H9 (cell line): Measurements from ENCODE around the gene LIMS4. TPM values are rescaled to one million over a fixed set of nuclear protein-coding genes. Genes with fewer than 3 reads are reported as not detected.
"Not testable (repeated sequence)": the region's sequence is repeated elsewhere in the genome, so short reads cannot be mapped to it uniquely, and the experiment has no call there.

Source experiments
- DNase-seq: peaks from one replicate; pipeline ENCODE4 v3.0.0-alpha.2; 2017
- H2AFZ ChIP-seq: one replicate; pipeline ENCODE4 v1.6.1; 2013; ENCODE audit warnings: mild to moderate bottlenecking, low read length, control low read depth, moderate library complexity
- H2AK5ac ChIP-seq: 2 replicates; pipeline ENCODE4 v1.6.1; 2013; ENCODE audit warnings: low read length, control low read depth, mixed read lengths; ENCODE audit not compliant: insufficient read length
- H2BK120ac ChIP-seq: one replicate; pipeline ENCODE4 v1.6.1; 2013; ENCODE audit warnings: low read depth, mild to moderate bottlenecking, low read length, control low read depth, inconsistent platforms; ENCODE audit not compliant: poor library complexity, severe bottlenecking
- H2BK12ac ChIP-seq: 2 replicates; pipeline ENCODE4 v1.6.1; 2013; ENCODE audit warnings: low read length, control low read depth, mixed read lengths, low read depth; ENCODE audit not compliant: insufficient read length
- H2BK15ac ChIP-seq: 2 replicates; pipeline ENCODE4 v1.6.1; 2013; ENCODE audit warnings: low read depth, low read length, control low read depth
- H2BK20ac ChIP-seq: one replicate; pipeline ENCODE4 v1.6.1; 2013; ENCODE audit warnings: low read depth, mild to moderate bottlenecking, low read length, control low read depth, inconsistent platforms; ENCODE audit not compliant: poor library complexity, severe bottlenecking
- H2BK5ac ChIP-seq: 2 replicates; pipeline ENCODE4 v1.6.1; 2013; ENCODE audit warnings: low read length, control low read depth, mixed read lengths; ENCODE audit not compliant: insufficient read length
- H3K14ac ChIP-seq: 2 replicates; pipeline ENCODE4 v1.6.1; 2013; ENCODE audit warnings: low read length, control low read depth; ENCODE audit not compliant: insufficient read depth
- H3K18ac ChIP-seq: 2 replicates; pipeline ENCODE4 v1.6.1; 2013; ENCODE audit warnings: low read depth, mild to moderate bottlenecking, mixed read lengths, low read length, control low read depth; ENCODE audit not compliant: insufficient read length
- H3K23ac ChIP-seq: 2 replicates; pipeline ENCODE4 v1.6.1; 2013; ENCODE audit warnings: low read length, control low read depth, mixed read lengths, low read depth; ENCODE audit not compliant: insufficient read length
- H3K23me2 ChIP-seq: 2 replicates; pipeline ENCODE4 v1.6.1; 2013; ENCODE audit warnings: low read depth, mild to moderate bottlenecking, mixed read lengths, low read length, control low read depth; ENCODE audit not compliant: insufficient read length, poor library complexity, severe bottlenecking
- H3K27ac ChIP-seq: 2 replicates; pipeline ENCODE4 v1.5.1; 2013; ENCODE audit warnings: low read length, control low read depth, mixed read lengths, low read depth; ENCODE audit not compliant: insufficient read length
- H3K27me3 ChIP-seq: 2 replicates; pipeline ENCODE4 v1.6.1; 2013; ENCODE audit warnings: low read length, control low read depth, inconsistent platforms; ENCODE audit not compliant: insufficient read depth
- H3K4ac ChIP-seq: 2 replicates; pipeline ENCODE4 v1.6.1; 2013; ENCODE audit warnings: low read depth, mild to moderate bottlenecking, control low read depth, inconsistent platforms, low read length, moderate library complexity
- H3K4me1 ChIP-seq: 2 replicates; pipeline ENCODE4 v1.6.1; 2013; ENCODE audit warnings: low read length, control low read depth, inconsistent platforms; ENCODE audit not compliant: insufficient read depth
- H3K4me2 ChIP-seq: 2 replicates; pipeline ENCODE4 v1.6.1; 2013; ENCODE audit warnings: low read length, control low read depth, mixed read lengths; ENCODE audit not compliant: insufficient read length, insufficient read depth
- H3K56ac ChIP-seq: 2 replicates; pipeline ENCODE4 v1.6.1; 2013; ENCODE audit warnings: low read depth, mild to moderate bottlenecking, mixed read lengths, low read length, control low read depth; ENCODE audit not compliant: insufficient read length
- H3K79me1 ChIP-seq: 2 replicates; pipeline ENCODE4 v1.6.1; 2013; ENCODE audit warnings: low read depth, mild to moderate bottlenecking, moderate library complexity, low read length, control low read depth, inconsistent platforms; ENCODE audit not compliant: insufficient read depth, poor library complexity, severe bottlenecking
- H3K79me2 ChIP-seq: 2 replicates; pipeline ENCODE4 v1.6.1; 2013; ENCODE audit warnings: low read length, control low read depth, inconsistent platforms; ENCODE audit not compliant: insufficient read depth
- H3K9ac ChIP-seq: 2 replicates; pipeline ENCODE4 v1.6.1; 2013; ENCODE audit warnings: low read length, control low read depth, mixed read lengths; ENCODE audit not compliant: insufficient read length; ENCODE audit errors: extremely low read depth
- H3K9me3 ChIP-seq: one replicate; pipeline ENCODE4 v1.6.1; 2013; ENCODE audit warnings: low read depth, low read length, inconsistent platforms; ENCODE audit not compliant: control insufficient read depth
- H3T11ph ChIP-seq: one replicate; pipeline ENCODE4 v1.6.1; 2013; ENCODE audit warnings: mild to moderate bottlenecking, low read length, control low read depth, inconsistent platforms
- H4K20me1 ChIP-seq: one replicate; pipeline ENCODE4 v1.6.1; 2013; ENCODE audit not compliant: control insufficient read depth, insufficient read length, insufficient read depth
- H4K5ac ChIP-seq: 2 replicates; pipeline ENCODE4 v1.6.1; 2013; ENCODE audit warnings: low read depth, mild to moderate bottlenecking, mixed read lengths, low read length, control low read depth; ENCODE audit not compliant: insufficient read length
- H4K8ac ChIP-seq: replicated peaks from 2 replicates; pipeline ENCODE4 v1.6.1; 2013; ENCODE audit warnings: low read length, control low read depth, mixed read lengths, low read depth; ENCODE audit not compliant: insufficient read length
- H4K91ac ChIP-seq: 2 replicates; pipeline ENCODE4 v1.6.1; 2013; ENCODE audit warnings: low read depth, mild to moderate bottlenecking, moderate library complexity, mixed read lengths, low read length, control low read depth; ENCODE audit not compliant: insufficient read length
- H3K27ac Mint-ChIP-seq, 3 experiments: 2 replicates in 2 of 3; 3 replicates in 1 of 3; pipeline ENCODE4 v1.8.0; 2020 to 2021; ENCODE audit warnings: mixed read lengths in 3 of 3, mild to moderate bottlenecking in 1 of 3, moderate library complexity in 1 of 3
- H3K27me3 Mint-ChIP-seq: 2 replicates; pipeline ENCODE4 v1.8.0; 2021; ENCODE audit warnings: low read depth, mild to moderate bottlenecking, moderate library complexity, mixed read lengths
- H3K36me3 Mint-ChIP-seq, 3 experiments: 2 replicates in 2 of 3; 3 replicates in 1 of 3; pipeline ENCODE4 v1.8.0; 2020 to 2021; ENCODE audit warnings: low read depth in 3 of 3, mixed read lengths in 3 of 3; ENCODE audit not compliant: insufficient read depth in 1 of 3
- H3K4me1 Mint-ChIP-seq, 2 experiments: 2 replicates each; pipeline ENCODE4 v1.8.0; 2020; ENCODE audit warnings: mixed read lengths in 2 of 2
- H3K4me3 Mint-ChIP-seq, 2 experiments: 2 replicates in 1 of 2; 3 replicates in 1 of 2; pipeline ENCODE4 v1.8.0; 2020 to 2021; ENCODE audit warnings: mild to moderate bottlenecking in 2 of 2, mixed read lengths in 2 of 2, moderate library complexity in 1 of 2
- H3K9me3 Mint-ChIP-seq, 2 experiments: 2 replicates in 1 of 2; 3 replicates in 1 of 2; pipeline ENCODE4 v1.8.0; 2020; ENCODE audit warnings: mild to moderate bottlenecking in 2 of 2, mixed read lengths in 2 of 2, moderate library complexity in 1 of 2
- WGBS: extraction: QIAGEN DNeasy Blood & Tissue Kit; methylation state at CpG from one replicate; pipeline ENCODE4 v1.1.7; 2013; ENCODE audit warnings: missing lambda C conversion rate, low lambda C conversion rate, mixed read lengths; ENCODE audit not compliant: insufficient read length; ENCODE audit errors: extremely low coverage; 5-methylcytosine and 5-hydroxymethylcytosine counted together
- total RNA-seq: library from RNA; stranded (reverse); gene quantifications from 2 replicates; pipeline ENCODE4 v1.2.1, GENCODE V29; 2021

The LIMS4 gene
- total RNA-seq, 1 experiment from 2014 or later: 0.55 TPM

- not testable (repeated sequence) for H3K9ac ChIP-seq, H2AFZ ChIP-seq, H4K91ac ChIP-seq, H4K20me1 ChIP-seq, H3K4me2 ChIP-seq, H3K4me1 ChIP-seq, H3K27me3 ChIP-seq, H2BK5ac ChIP-seq, H3K4me1 Mint-ChIP-seq, H3K14ac ChIP-seq, DNase-seq, H3K36me3 Mint-ChIP-seq, H3K79me2 ChIP-seq, H3K4me3 Mint-ChIP-seq, H3K79me1 ChIP-seq, H3K9me3 Mint-ChIP-seq, H3K23ac ChIP-seq, H3K27ac Mint-ChIP-seq, H3K23me2 ChIP-seq, H3K56ac ChIP-seq, H4K8ac ChIP-seq, H2BK120ac ChIP-seq, H2BK20ac ChIP-seq, H2AK5ac ChIP-seq, H2BK12ac ChIP-seq, H2BK15ac ChIP-seq, H3K27me3 Mint-ChIP-seq, H3K27ac ChIP-seq, H3K9me3 ChIP-seq, H3K4ac ChIP-seq, H3K18ac ChIP-seq, H4K5ac ChIP-seq, H3T11ph ChIP-seq
- WGBS: no CpG with 5 or more reads among the region's 3 CpGs
Observed at GRCh38 chr2:110475627-110476359, 3.2 kb upstream of the LIMS4 start.

- H3K9ac ChIP-seq, H3K9me3 Mint-ChIP-seq, H3K4me2 ChIP-seq, H3T11ph ChIP-seq, H4K8ac ChIP-seq, H3K18ac ChIP-seq, H3K27me3 ChIP-seq, H2BK20ac ChIP-seq, H4K91ac ChIP-seq, H4K5ac ChIP-seq, H3K56ac ChIP-seq, H2BK120ac ChIP-seq, H3K4ac ChIP-seq, H2BK12ac ChIP-seq, H2AFZ ChIP-seq, H3K79me2 ChIP-seq, H3K9me3 ChIP-seq, H3K79me1 ChIP-seq, H2AK5ac ChIP-seq, H3K23ac ChIP-seq, H3K23me2 ChIP-seq, H3K27ac Mint-ChIP-seq, H2BK15ac ChIP-seq, H3K14ac ChIP-seq, H3K27me3 Mint-ChIP-seq, H4K20me1 ChIP-seq, H3K4me3 Mint-ChIP-seq, H2BK5ac ChIP-seq, H3K27ac ChIP-seq, DNase-seq, H3K4me1 ChIP-seq, H3K36me3 Mint-ChIP-seq, H3K4me1 Mint-ChIP-seq: not testable (repeated sequence)
- WGBS: no CpG with 5 or more reads among the region's 4 CpGs
Observed at GRCh38 chr2:110474898-110475297, 2.3 kb upstream of the LIMS4 start.
